Calu3 (cell line): ENCODE results near the gene OR9G4. TPM values are rescaled to one million over a fixed set of nuclear protein-coding genes. Genes with fewer than 3 reads are reported as not detected.

ENCODE experiments used
- BruUV-seq: library from RNA; stranded (reverse); fragments of 400-500 nt; replicated peaks from 2 replicates; lab custom pipeline; 2021; lab: Mats Ljungman, UMichigan
- CTCF ChIA-PET: fragments of 300-600 bp; sonication (Branson Sonifier 250); formaldehyde crosslinking; loops from one replicate; lab custom pipeline; 2022; ENCODE audit warnings: antibody characterized with exemption; lab: Charles Lee
- DNase-seq: peaks from one replicate; pipeline ENCODE4 v3.0.0; 2022
- H3K27ac Mint-ChIP-seq: one replicate; pipeline ENCODE4 v1.8.0; 2022; ENCODE audit warnings: mixed read lengths; ENCODE audit not compliant: unreplicated experiment
- H3K27me3 Mint-ChIP-seq: one replicate; pipeline ENCODE4 v1.8.0; 2022; ENCODE audit warnings: mixed read lengths; ENCODE audit not compliant: unreplicated experiment
- H3K36me3 Mint-ChIP-seq: one replicate; pipeline ENCODE4 v1.8.0; 2022; ENCODE audit warnings: mild to moderate bottlenecking, moderate library complexity, mixed read lengths; ENCODE audit not compliant: insufficient read depth, unreplicated experiment
- H3K4me1 Mint-ChIP-seq: one replicate; pipeline ENCODE4 v1.8.0; 2022; ENCODE audit warnings: mild to moderate bottlenecking, low read depth, mixed read lengths; ENCODE audit not compliant: unreplicated experiment
- H3K4me3 Mint-ChIP-seq: one replicate; pipeline ENCODE4 v1.8.0; 2022; ENCODE audit warnings: mild to moderate bottlenecking, low read depth, moderate library complexity, mixed read lengths; ENCODE audit not compliant: unreplicated experiment
- H3K9me3 Mint-ChIP-seq: one replicate; pipeline ENCODE4 v1.8.0; 2022; ENCODE audit warnings: low read depth, mixed read lengths; ENCODE audit not compliant: unreplicated experiment
- intact Hi-C: fragments of 100-400 bp; cut with micrococcal nuclease; formaldehyde crosslinking; loops from one replicate; pipeline ENCODE4 v1.10.0; 2022; ENCODE audit not compliant: unreplicated experiment
- microRNA-seq: library from miRNA; unstranded; fragments of <30 nt; microRNA quantifications from one replicate; pipeline ENCODE4 v1.2.0, GENCODE V29; 2022
- total RNA-seq: library from RNA; stranded (reverse); gene quantifications from 2 replicates; pipeline ENCODE4 v1.2.3, GENCODE V29; 2022
- TF ChIP-seq, protein P1 (sequence below): fragments of 200-600 bp; IDR thresholded peaks from one replicate; pipeline ENCODE4 v1.8.0; 2022; ENCODE audit warnings: antibody characterized with exemption; ENCODE audit not compliant: unreplicated experiment

The OR9G4 gene
- total RNA-seq, 1 experiment from 2014 or later, result not detected

DNA sequence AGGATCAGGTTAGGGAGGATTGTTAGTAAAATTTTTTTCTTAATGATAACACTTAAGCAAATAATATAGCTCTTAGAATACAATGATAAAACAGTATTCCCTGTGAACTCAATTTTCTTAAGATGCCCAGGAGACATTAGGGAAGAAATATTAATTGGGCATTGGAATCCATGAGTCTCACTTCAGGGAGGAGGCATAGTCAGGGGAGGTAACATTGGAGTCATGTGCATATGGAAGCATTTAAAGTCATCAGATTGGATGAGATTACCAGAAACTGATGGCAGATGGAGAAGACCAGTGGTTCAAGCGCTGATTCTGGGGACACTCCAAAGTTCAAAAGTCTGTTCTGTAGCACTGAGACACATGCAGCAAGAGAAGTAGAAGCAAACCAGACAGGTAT, 49.7 kb downstream of the OR9G4 start, which contains the start of gene OR9G1:
Gene OR9G1, plus strand, starts transcription at position 301 of the 400 bp plus-strand sequence. CDS start 1,293 bp downstream, outside the sequence.
- TF ChIP-seq, protein P1, sequence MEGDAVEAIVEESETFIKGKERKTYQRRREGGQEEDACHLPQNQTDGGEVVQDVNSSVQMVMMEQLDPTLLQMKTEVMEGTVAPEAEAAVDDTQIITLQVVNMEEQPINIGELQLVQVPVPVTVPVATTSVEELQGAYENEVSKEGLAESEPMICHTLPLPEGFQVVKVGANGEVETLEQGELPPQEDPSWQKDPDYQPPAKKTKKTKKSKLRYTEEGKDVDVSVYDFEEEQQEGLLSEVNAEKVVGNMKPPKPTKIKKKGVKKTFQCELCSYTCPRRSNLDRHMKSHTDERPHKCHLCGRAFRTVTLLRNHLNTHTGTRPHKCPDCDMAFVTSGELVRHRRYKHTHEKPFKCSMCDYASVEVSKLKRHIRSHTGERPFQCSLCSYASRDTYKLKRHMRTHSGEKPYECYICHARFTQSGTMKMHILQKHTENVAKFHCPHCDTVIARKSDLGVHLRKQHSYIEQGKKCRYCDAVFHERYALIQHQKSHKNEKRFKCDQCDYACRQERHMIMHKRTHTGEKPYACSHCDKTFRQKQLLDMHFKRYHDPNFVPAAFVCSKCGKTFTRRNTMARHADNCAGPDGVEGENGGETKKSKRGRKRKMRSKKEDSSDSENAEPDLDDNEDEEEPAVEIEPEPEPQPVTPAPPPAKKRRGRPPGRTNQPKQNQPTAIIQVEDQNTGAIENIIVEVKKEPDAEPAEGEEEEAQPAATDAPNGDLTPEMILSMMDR, result no peak
- H3K9me3 Mint-ChIP-seq, result peaks cover 4% of the 10 kb centered on the region
- H3K36me3 Mint-ChIP-seq, result no peaks in the 10 kb centered on the region
- CTCF ChIA-PET, result no interaction called here
- no peaks in the 10 kb centered on the region for H3K27me3 Mint-ChIP-seq
- no TSS peak for BruUV-seq
- H3K4me1 Mint-ChIP-seq, result no peaks in the 10 kb centered on the region
- no peak for DNase-seq
- no peak within 1 kb of the TSS for H3K27ac Mint-ChIP-seq
- intact Hi-C loops, result no loop called here
- no peak within 1 kb of the TSS for H3K4me3 Mint-ChIP-seq

DNA sequence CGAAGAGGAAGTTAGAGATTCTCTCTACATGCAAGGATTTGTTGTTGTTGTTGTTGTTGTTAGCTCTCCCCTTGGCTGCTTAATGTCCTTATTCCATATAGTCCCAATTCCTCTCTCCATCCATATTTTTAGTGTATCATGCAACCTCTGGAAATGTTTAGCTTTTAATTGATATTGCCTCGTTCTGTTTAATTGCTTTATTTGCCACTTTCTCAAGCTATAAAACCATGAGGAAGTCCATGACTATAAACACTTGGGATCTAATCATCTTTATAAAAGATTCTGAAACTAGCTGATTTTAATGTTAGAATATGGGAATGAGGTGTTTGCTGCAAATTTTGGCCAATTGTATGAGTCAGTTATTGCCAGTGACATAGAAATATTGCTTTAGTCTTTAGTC, 55.1 kb downstream of the OR9G4 start:
- intact Hi-C loops, result no loop called here
- BruUV-seq, result no TSS peak
- no peak overlapping the region for H3K4me3 Mint-ChIP-seq

More for the DNA sequence above, 55.1 kb downstream of the OR9G4 start:
- DNase-seq, result no peak
- Mint-ChIP-seq H3K27ac (no peak overlapping the region), H3K36me3 (no peaks in the 10 kb centered on the region), H3K9me3 (peaks cover 4% of the 10 kb centered on the region), H3K27me3 (no peaks in the 10 kb centered on the region), H3K4me1 (no peaks in the 10 kb centered on the region)
- CTCF ChIA-PET, result no interaction called here
- TF ChIP-seq, protein P1, result no peak

Small RNA genes lying within 50 kb of the gene (microRNA-seq; reads per million reads assigned to microRNA genes)
- gene MIR6128, result not detected

Other genes starting within 250 kb of the OR9G4 start
- gene OR5M11, start 205.4 kb downstream of the OR9G4 start, total RNA-seq, result not detected in 2 replicates
- not detected in 2 replicates for gene OR5M10, start 171.0 kb downstream of the OR9G4 start, total RNA-seq
- gene OR5M1, start 133.8 kb downstream of the OR9G4 start, total RNA-seq, result not detected in 2 replicates
- gene OR5AP2, start 106.3 kb downstream of the OR9G4 start, total RNA-seq, result not detected in 2 replicates
- not detected in 2 replicates for gene OR5AR1, start 85.0 kb downstream of the OR9G4 start, total RNA-seq
- not detected in 2 replicates for gene OR9G1, start 49.6 kb downstream of the OR9G4 start, total RNA-seq
- gene OR5AK2, start 240.2 kb upstream of the OR9G4 start, total RNA-seq, result not detected in 2 replicates